ENCODE results near the gene SSBP4.

SSBP4 gene

GRCh38 chr19:18450021-18450930, 31.1 kb downstream of the SSBP4 start:
- Histone ChIP-seq H3K9me3 (ENCODE audit: control insufficient read depth, insufficient read depth, low read length) (no peaks in the 10 kb centered on the region), H3K27ac (ENCODE audit: low read depth, low read length) (no peak overlapping the region), H3K4me2 (ENCODE audit: low read length) (no peak overlapping the region), H3K27me3 (ENCODE audit: control insufficient read depth, low read length) (no peaks in the 10 kb centered on the region), H3K36me3 (ENCODE audit: control insufficient read depth, low read length) (peaks cover 42% of the 10 kb centered on the region), H3K9me2 (replicated peaks; ENCODE audit: control insufficient read depth, low read length) (no peaks in the 10 kb centered on the region), H3F3A (ENCODE audit: control insufficient read depth, insufficient read depth) (no peaks in the 10 kb centered on the region), H3K79me2 (ENCODE audit: control insufficient read depth, low read length) (no peaks in the 10 kb centered on the region), H4K20me1 (ENCODE audit: control insufficient read depth, insufficient read depth, low read depth, low read length) (no peaks in the 10 kb centered on the region), H3K4me1 (ENCODE audit: control insufficient read depth, low read length) (peaks cover 4% of the 10 kb centered on the region; the same call in 1 of the 2 replicates), H3K4me3 (ENCODE audit: low read length) (no peak overlapping the region)
- TF ChIP-seq EZH2phosphoT487 (IDR thresholded peaks at IDR 0.05; ENCODE audit: borderline replicate concordance, low read length) = no peak

DNA sequence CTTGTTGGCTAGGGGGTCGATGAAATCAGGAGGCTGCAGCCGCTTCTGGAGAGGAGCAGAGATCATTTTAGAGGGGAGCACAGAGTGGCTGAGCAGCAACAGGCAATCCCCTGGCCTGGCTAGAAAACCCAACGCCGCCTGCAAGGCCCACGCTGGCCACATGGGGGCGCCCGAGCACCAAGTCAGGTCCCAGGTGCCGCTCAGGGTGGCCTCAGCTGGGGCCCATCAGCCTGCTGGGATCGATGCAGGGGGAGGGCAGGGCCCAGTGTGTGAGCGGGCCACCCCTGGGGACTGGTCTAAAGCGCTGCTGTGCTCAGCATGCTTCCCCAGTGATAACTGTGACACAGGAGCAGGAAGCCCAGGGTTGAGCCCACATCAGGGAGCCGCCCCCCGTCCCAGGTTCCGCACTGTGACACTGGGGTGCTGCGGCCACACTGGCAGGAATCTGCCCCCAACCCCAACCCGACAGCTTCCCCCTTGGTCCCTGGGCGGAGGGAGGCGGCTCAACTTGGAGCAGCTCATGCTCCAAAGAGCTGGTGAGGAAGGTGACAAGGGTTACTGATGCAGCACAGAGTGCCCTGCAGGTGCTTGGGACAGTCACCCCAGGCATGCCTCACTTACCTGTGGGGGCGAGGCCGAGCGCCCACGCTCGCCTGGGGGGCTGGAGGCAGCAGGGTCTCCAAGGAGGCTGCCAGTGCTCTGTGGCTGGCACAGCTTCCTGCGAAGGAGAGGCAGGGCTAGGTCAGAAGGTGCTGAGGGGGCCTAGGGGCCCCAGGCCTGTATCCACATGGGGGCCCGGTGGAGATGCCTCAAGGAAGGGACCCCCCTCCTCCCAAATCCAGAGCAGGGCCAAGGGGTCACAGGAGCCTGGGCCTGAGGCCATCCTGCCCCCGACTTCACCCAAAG, 32.0 kb downstream of the SSBP4 start:
- no peaks in the 10 kb centered on the region for H3K27me3 ChIP-seq (ENCODE audit: control insufficient read depth, low read length)
- no peaks in the 10 kb centered on the region for H3K9me2 ChIP-seq (replicated peaks; ENCODE audit: control insufficient read depth, low read length)
- no peak overlapping the region for H3K4me3 ChIP-seq (ENCODE audit: low read length)
- H3K79me2 ChIP-seq (ENCODE audit: control insufficient read depth, low read length) = no peaks in the 10 kb centered on the region
- H3K4me1 ChIP-seq (ENCODE audit: control insufficient read depth, low read length) = peaks cover 4% of the 10 kb centered on the region; the same call in 1 of the 2 replicates
- no peaks in the 10 kb centered on the region for H3K9me3 ChIP-seq (ENCODE audit: control insufficient read depth, insufficient read depth, low read length)
- H3K36me3 ChIP-seq (ENCODE audit: control insufficient read depth, low read length) = peaks cover 39% of the 10 kb centered on the region
- no peak overlapping the region for H3K27ac ChIP-seq (ENCODE audit: low read depth, low read length)
- TF ChIP-seq, protein P1, sequence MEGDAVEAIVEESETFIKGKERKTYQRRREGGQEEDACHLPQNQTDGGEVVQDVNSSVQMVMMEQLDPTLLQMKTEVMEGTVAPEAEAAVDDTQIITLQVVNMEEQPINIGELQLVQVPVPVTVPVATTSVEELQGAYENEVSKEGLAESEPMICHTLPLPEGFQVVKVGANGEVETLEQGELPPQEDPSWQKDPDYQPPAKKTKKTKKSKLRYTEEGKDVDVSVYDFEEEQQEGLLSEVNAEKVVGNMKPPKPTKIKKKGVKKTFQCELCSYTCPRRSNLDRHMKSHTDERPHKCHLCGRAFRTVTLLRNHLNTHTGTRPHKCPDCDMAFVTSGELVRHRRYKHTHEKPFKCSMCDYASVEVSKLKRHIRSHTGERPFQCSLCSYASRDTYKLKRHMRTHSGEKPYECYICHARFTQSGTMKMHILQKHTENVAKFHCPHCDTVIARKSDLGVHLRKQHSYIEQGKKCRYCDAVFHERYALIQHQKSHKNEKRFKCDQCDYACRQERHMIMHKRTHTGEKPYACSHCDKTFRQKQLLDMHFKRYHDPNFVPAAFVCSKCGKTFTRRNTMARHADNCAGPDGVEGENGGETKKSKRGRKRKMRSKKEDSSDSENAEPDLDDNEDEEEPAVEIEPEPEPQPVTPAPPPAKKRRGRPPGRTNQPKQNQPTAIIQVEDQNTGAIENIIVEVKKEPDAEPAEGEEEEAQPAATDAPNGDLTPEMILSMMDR (IDR thresholded peaks at IDR 0.05; ENCODE audit: low read depth, low read length, poor library complexity, severe bottlenecking) = peak; percentile 98
- TF ChIP-seq EZH2phosphoT487 (IDR thresholded peaks at IDR 0.05; ENCODE audit: borderline replicate concordance, low read length) = no peak
- H3K4me2 ChIP-seq (ENCODE audit: low read length) = no peak overlapping the region
- H3F3A ChIP-seq (ENCODE audit: control insufficient read depth, insufficient read depth) = no peaks in the 10 kb centered on the region
- H4K20me1 ChIP-seq (ENCODE audit: control insufficient read depth, insufficient read depth, low read depth, low read length) = no peaks in the 10 kb centered on the region

- Histone ChIP-seq H3F3A (ENCODE audit: control insufficient read depth, insufficient read depth) (no peaks in the 10 kb centered on the region), H3K4me1 (ENCODE audit: control insufficient read depth, low read length) (peaks cover 4% of the 10 kb centered on the region; the same call in 1 of the 2 replicates), H3K9me3 (ENCODE audit: control insufficient read depth, insufficient read depth, low read length) (no peaks in the 10 kb centered on the region), H3K9me2 (replicated peaks; ENCODE audit: control insufficient read depth, low read length) (no peaks in the 10 kb centered on the region), H3K4me2 (ENCODE audit: low read length) (no peak overlapping the region), H4K20me1 (ENCODE audit: control insufficient read depth, insufficient read depth, low read depth, low read length) (no peaks in the 10 kb centered on the region), H3K27ac (ENCODE audit: low read depth, low read length) (no peak overlapping the region), H3K36me3 (ENCODE audit: control insufficient read depth, low read length) (peaks cover 32% of the 10 kb centered on the region), H3K79me2 (ENCODE audit: control insufficient read depth, low read length) (no peaks in the 10 kb centered on the region), H3K4me3 (ENCODE audit: low read length) (no peak overlapping the region), H3K27me3 (ENCODE audit: control insufficient read depth, low read length) (no peaks in the 10 kb centered on the region)
- TF ChIP-seq, protein P1 (IDR thresholded peaks at IDR 0.05; ENCODE audit: low read depth, low read length, poor library complexity, severe bottlenecking) = no peak
- TF ChIP-seq EZH2phosphoT487 (IDR thresholded peaks at IDR 0.05; ENCODE audit: borderline replicate concordance, low read length) = no peak
Observed at GRCh38 chr19:18452386-18452785, 33.2 kb downstream of the SSBP4 start.
